Prostate gland (tissue), 2 donors: Measurements from ENCODE around the gene TARDBP. TPM values are rescaled to one million over a fixed set of nuclear protein-coding genes. Genes with fewer than 3 reads are reported as not detected.
"Not testable (repeated sequence)": the region's sequence is repeated elsewhere in the genome, so short reads cannot be mapped to it uniquely, and the experiment has no call there.

Experiments used
- DNase-seq: peaks from one replicate; pipeline ENCODE4 v3.0.0-alpha.2; 2019; ENCODE audit warnings: low spot score
- H3K27ac ChIP-seq, 2 donors: fragments of 200-600 bp; sonication (generic); 2 replicates each; pipeline ENCODE4 v1.5.1; 2017 to 2019
- H3K27me3 ChIP-seq: fragments of 200-600 bp; sonication (generic); replicated peaks from 2 replicates; pipeline ENCODE4 v1.5.1; 2019; ENCODE audit not compliant: insufficient read depth
- H3K36me3 ChIP-seq, 2 donors: fragments of 200-600 bp; sonication (generic); 1 replicate in 1 of 2; 2 replicates in 1 of 2; pipeline versions ENCODE4 v1.5.1 to v1.8.1; 2017 to 2019
- H3K4me1 ChIP-seq: fragments of 200-600 bp; sonication (generic); replicated peaks from 2 replicates; pipeline ENCODE4 v1.5.1; 2019
- H3K4me3 ChIP-seq, 2 donors: fragments of 200-600 bp; sonication (generic); 2 replicates each; pipeline ENCODE4 v1.5.1; 2017 to 2019
- H3K9me3 ChIP-seq: fragments of 200-600 bp; sonication (generic); 2 replicates; pipeline ENCODE4 v1.5.1; 2017
- CTCF ChIP-seq, 4 experiments: fragments of 200-600 bp in 2 of 4; fragments of 450-650 bp in 2 of 4; sonication (generic) in 2 of 4; IDR thresholded peaks; 1 replicate in 3 of 4; 2 replicates in 1 of 4; pipeline ENCODE4 v1.5.1; 2016 to 2019; ENCODE audit warnings: antibody characterized with exemption in 4 of 4, mild to moderate bottlenecking in 2 of 4, moderate library complexity in 2 of 4
- POLR2A ChIP-seq: fragments of 450-650 bp; IDR thresholded peaks from one replicate; pipeline ENCODE4 v1.6.1; 2016; ENCODE audit warnings: antibody characterized with exemption, mild to moderate bottlenecking
- POLR2AphosphoS5 ChIP-seq: sonication (generic); formaldehyde crosslinking; IDR thresholded peaks from one replicate; pipeline ENCODE4 v1.6.1; 2017; ENCODE audit warnings: antibody characterized with exemption
- WGBS: methylation state at CpG from one replicate; pipeline ENCODE4 v1.1.5; 2018; 5-methylcytosine and 5-hydroxymethylcytosine counted together
- intact Hi-C: fragments of 100-400 bp; cut with DNase I; formaldehyde crosslinking; loops from one replicate; pipeline ENCODE4 v1.14.2; 2022
- total RNA-seq, 2 donors: library from RNA; depleted of rRNA; stranded (reverse); fragments of >200 nt; gene quantifications; one replicate each; pipeline ENCODE4 v1.1.0, GENCODE V29; 2016

Gene TARDBP
- total RNA-seq, 2 donors from 2014 or later: 93.7 to 151 TPM

- intact Hi-C loops: no loop called here
- H3K27ac ChIP-seq: no peak overlapping the region
- no peak for TF ChIP-seq POLR2AphosphoS5
- TF ChIP-seq POLR2A: no peak
- TF ChIP-seq CTCF (IDR thresholded peaks at IDR 0.05): no peak
- WGBS: 69% methylated on average over 4 of the region's 4 CpGs
- no peaks in the 10 kb centered on the region for H3K4me1 ChIP-seq
- H3K9me3 ChIP-seq: no peaks in the 10 kb centered on the region
- no peaks in the 10 kb centered on the region for H3K27me3 ChIP-seq
- no peaks in the 10 kb centered on the region for H3K36me3 ChIP-seq
- DNase-seq: no peak
- no peak overlapping the region for H3K4me3 ChIP-seq
Observed at GRCh38 chr1:10992864-10993263, 19.6 kb upstream of the TARDBP start.

- H3K27ac ChIP-seq: no peak overlapping the region
- 82% methylated on average over 3 of the region's 3 CpGs for WGBS
- no peaks in the 10 kb centered on the region for H3K27me3 ChIP-seq
- no peak for DNase-seq
- no peaks in the 10 kb centered on the region for H3K4me1 ChIP-seq
- TF ChIP-seq CTCF (IDR thresholded peaks at IDR 0.05) (no peak), POLR2AphosphoS5 (no peak), POLR2A (no peak)
- intact Hi-C loops: no loop called here
- no peaks in the 10 kb centered on the region for H3K9me3 ChIP-seq
- H3K36me3 ChIP-seq: no peaks in the 10 kb centered on the region
- H3K4me3 ChIP-seq: no peak overlapping the region
Observed at GRCh38 chr1:10996100-10996499, 16.4 kb upstream of the TARDBP start.

GRCh38 chr1:11000526-11000925 is 11.9 kb upstream of the TARDBP start:
- Histone ChIP-seq H3K27ac (no peak overlapping the region), H3K4me3 (no peak overlapping the region), H3K27me3 (no peaks in the 10 kb centered on the region), H3K9me3 (no peaks in the 10 kb centered on the region), H3K4me1 (no peaks in the 10 kb centered on the region), H3K36me3 (no peaks in the 10 kb centered on the region)
- intact Hi-C loops: no loop called here
- TF ChIP-seq CTCF (IDR thresholded peaks at IDR 0.05) (no peak), POLR2AphosphoS5 (no peak), POLR2A (no peak)
- no peak for DNase-seq
- WGBS: 100% methylated on average over 1 of the region's 1 CpG

GRCh38 chr1:11013160-11013531 is 692 bp downstream of the TARDBP start:
- Histone ChIP-seq H3K9me3 (no peaks in the 10 kb centered on the region), H3K4me3 (peak overlapping the region; percentile 93 to 99), H3K27me3 (no peaks in the 10 kb centered on the region), H3K27ac (peak overlapping the region; percentile 94 to 96), H3K4me1 (peaks cover 8% of the 10 kb centered on the region), H3K36me3 (peaks cover 0 to 4% of the 10 kb centered on the region in 2 donors)
- intact Hi-C loops: loop anchor here (5.0 kb wide), 1 partner anchor 36 kb away; no protein-coding TSS in a partner anchor
- 1% methylated on average over 11 of the region's 11 CpGs for WGBS
- TF ChIP-seq POLR2A (no peak), POLR2AphosphoS5 (peak; percentile 9), CTCF (IDR thresholded peaks at IDR 0.05) (no peak)
- DNase-seq: peak; percentile 8

GRCh38 chr1:11019358-11019757 is 6.9 kb downstream of the TARDBP start:
- H3K4me1 ChIP-seq, H3K27me3 ChIP-seq, H3K27ac ChIP-seq, H3K9me3 ChIP-seq, intact Hi-C loops, DNase-seq, H3K4me3 ChIP-seq: not testable (repeated sequence)
- H3K36me3 ChIP-seq: peaks cover 25 to 26% of the 10 kb centered on the region in 2 donors
- WGBS: 80% methylated on average over 8 of the region's 8 CpGs
